K562 (cell line): ENCODE results near the gene RBPJL. TPM values are rescaled to one million over a fixed set of nuclear protein-coding genes. Genes with fewer than 3 reads are reported as not detected.

ENCODE experiments used
- ATAC-seq: fragments of 200-7000 bp; cut with Tn5 transposase; 3 replicates; pipeline ENCODE4 v1.9.1; 2020; ENCODE audit warnings: moderate library complexity
- BruUV-seq: library from RNA; stranded (reverse); fragments of 400-500 nt; replicated peaks from 2 replicates; lab custom pipeline; 2021; lab: Mats Ljungman, UMichigan
- CTCF ChIA-PET: fragments of 300-600 bp; formaldehyde crosslinking; extraction: SDS; loops from one replicate; lab custom pipeline; 2021; ENCODE audit warnings: low intra/inter-chr PET ratio; lab: Yijun Ruan, JAX
- POLR2A ChIA-PET: fragments of 300-600, 350-650 bp; sonication (Branson Sonifier 250); formaldehyde crosslinking; extraction: SDS; loops from one replicate; lab custom pipeline; 2021; ENCODE audit warnings: antibody characterized with exemption, inconsistent platforms; lab: Yijun Ruan, JAX
- DNase-seq, 4 experiments: peaks; one replicate each; pipeline versions ENCODE4 v3.0.0 to v3.0.0-alpha.2; 2011 to 2018; ENCODE audit warnings: low spot score in 3 of 4, mixed read lengths in 3 of 4; ENCODE audit errors: extremely low read depth in 1 of 4
- FAIRE-seq: peaks from 2 replicates; lab custom pipeline; 2011; peaks lifted over from hg19 to GRCh38; lab: Jason Lieb, UNC
- H2AFZ ChIP-seq: 2 replicates; pipeline ENCODE4 v1.6.0; 2011; ENCODE audit warnings: low read depth, low read length, control low read depth, inconsistent platforms
- H3K27ac ChIP-seq: fragments of 200-600 bp; 3 replicates; pipeline ENCODE4 v1.8.0; 2011; ENCODE audit warnings: low read depth, mild to moderate bottlenecking, control low read depth, inconsistent platforms, low read length, moderate library complexity, mixed read lengths; ENCODE audit errors: extremely low read depth
- H3K27me3 ChIP-seq, 2 experiments: fragments of 300-600 bp in 1 of 2; 2 replicates in 1 of 2; 3 replicates in 1 of 2; pipeline versions ENCODE4 v1.6.0 to v1.8.0; 2011; ENCODE audit warnings: inconsistent platforms in 2 of 2, low read length in 2 of 2, mild to moderate bottlenecking in 1 of 2, mixed read lengths in 1 of 2, moderate library complexity in 1 of 2; ENCODE audit not compliant: control insufficient read depth in 2 of 2, insufficient read depth in 2 of 2
- H3K36me3 ChIP-seq: fragments of 300-600 bp; 3 replicates; pipeline ENCODE4 v1.8.0; 2011; ENCODE audit warnings: mild to moderate bottlenecking, low read length, inconsistent platforms; ENCODE audit not compliant: control insufficient read depth, insufficient read depth
- H3K4me1 ChIP-seq, 2 experiments: fragments of 200-600 bp in 1 of 2; replicated peaks in 1 of 2; 2 replicates in 1 of 2; 3 replicates in 1 of 2; pipeline versions ENCODE4 v1.5.1 to v1.8.0; 2011; ENCODE audit warnings: inconsistent platforms in 2 of 2, low read length in 2 of 2, mild to moderate bottlenecking in 1 of 2, mixed read lengths in 1 of 2, moderate library complexity in 1 of 2; ENCODE audit not compliant: control insufficient read depth in 2 of 2, insufficient read depth in 2 of 2
- H3K4me2 ChIP-seq: 2 replicates; pipeline ENCODE4 v1.6.1; 2011; ENCODE audit warnings: low read length, control low read depth, inconsistent platforms, mixed read lengths; ENCODE audit not compliant: insufficient read depth
- H3K4me3 ChIP-seq: fragments of 200-600 bp; sonication (generic), shearing (Covaris generic); 2 replicates; pipeline ENCODE4 v1.5.1; 2016; ENCODE audit warnings: control low read depth, inconsistent platforms
- H3K79me2 ChIP-seq: fragments of 200-600 bp; 3 replicates; pipeline ENCODE4 v1.8.0; 2011; ENCODE audit warnings: low read length, inconsistent platforms; ENCODE audit not compliant: control insufficient read depth, insufficient read depth
- H3K9ac ChIP-seq, 2 experiments: 2 replicates each; pipeline versions ENCODE4 v1.6.0 to v1.6.1; 2011; ENCODE audit warnings: low read depth in 2 of 2, low read length in 2 of 2, control low read depth in 1 of 2, inconsistent platforms in 1 of 2, mild to moderate bottlenecking in 1 of 2, mixed read lengths in 1 of 2; ENCODE audit not compliant: insufficient read depth in 1 of 2
- H3K9me1 ChIP-seq: one replicate; pipeline ENCODE4 v1.6.0; 2011; ENCODE audit warnings: inconsistent platforms, mild to moderate bottlenecking, low read length, moderate library complexity; ENCODE audit not compliant: control insufficient read depth, insufficient read depth
- H3K9me3 ChIP-seq: replicated peaks from 2 replicates; pipeline ENCODE4 v1.5.1; 2011; ENCODE audit warnings: low read depth, low read length, inconsistent platforms; ENCODE audit not compliant: control insufficient read depth, insufficient read depth
- H4K20me1 ChIP-seq: replicated peaks from 2 replicates; pipeline ENCODE4 v1.6.1; 2011; ENCODE audit warnings: low read length, inconsistent platforms, mixed read lengths; ENCODE audit not compliant: control insufficient read depth, insufficient read depth
- ATF1 ChIP-seq, 2 experiments: fragments of 450-650 bp in 1 of 2; IDR thresholded peaks; 2 replicates each; pipeline ENCODE4 v1.6.1; 2016; ENCODE audit warnings: missing compliant biosample characterization in 1 of 2, missing genetic modification characterization in 1 of 2
- MAZ ChIP-seq, 2 experiments: fragments of 450-650 bp in 1 of 2; sonication (generic) in 1 of 2; formaldehyde crosslinking; IDR thresholded peaks in 1 of 2; conservative IDR thresholded peaks in 1 of 2; 2 replicates each; pipeline versions ENCODE4 v1.4.0 to v1.5.0; 2020; ENCODE audit warnings: mild to moderate bottlenecking in 1 of 2, missing genetic modification reagents in 1 of 2
- NCOA2 ChIP-seq, 2 experiments: fragments of 450-650 bp; IDR thresholded peaks; 2 replicates each; pipeline ENCODE4 v1.6.1; 2018; ENCODE audit warnings: mild to moderate bottlenecking in 2 of 2, moderate library complexity in 1 of 2; ENCODE audit not compliant: partially characterized antibody in 2 of 2
- SAFB2 ChIP-seq: fragments of 200-400 bp; formaldehyde crosslinking; IDR thresholded peaks from 2 replicates; pipeline ENCODE4 v1.6.1; 2018; ENCODE audit warnings: borderline replicate concordance, low read length, low read depth, moderate library complexity; ENCODE audit not compliant: severe bottlenecking
- WGBS: fragments of 100-300 bp; shearing (Covaris generic); methylation state at CpG from one replicate; pipeline ENCODE4 v1.1.6; 2016; ENCODE audit warnings: low coverage, mixed read lengths; ENCODE audit not compliant: insufficient coverage; ENCODE audit errors: missing lambda C conversion rate; 5-methylcytosine and 5-hydroxymethylcytosine counted together
- in situ Hi-C: fragments of 300-500 bp; cut with MboI; formaldehyde crosslinking; loops from 4 replicates; pipeline ENCODE4 v1.15.0; 2018; ENCODE audit warnings: inconsistent platforms, mixed read lengths
- intact Hi-C: fragments of 100-400 bp; cut with micrococcal nuclease; formaldehyde crosslinking; loops from 2 replicates; pipeline ENCODE4 v1.14.2; 2022
- polyA plus RNA-seq, 8 experiments: library from polyadenylated mRNA; depleted of rRNA in 4 of 8; stranded (reverse) in 5 of 8; unstranded in 3 of 8; fragments of >200 nt; fragmentation: Nextera tagmentation in 2 of 8; fragmentation: Illumina TruSeq in 1 of 8; extraction: Ambion mirVana in 2 of 8; extraction: Trizol in 1 of 8; gene quantifications; 2 replicates each; pipeline versions ENCODE4 v1.2.1 to v1.2.3, GENCODE V29; 2011 to 2014; ENCODE audit warnings: inconsistent platforms in 1 of 8, missing spikeins in 1 of 8
- total RNA-seq, 7 experiments: library from RNA; depleted of rRNA in 6 of 7; stranded (reverse); fragments of >200 nt in 6 of 7; fragmentation: Illumina TruSeq in 2 of 7; extraction: Trizol in 2 of 7; gene quantifications; 2 replicates each; pipeline versions ENCODE4 v1.2.1 to v1.2.3, GENCODE V29; 2011 to 2021; ENCODE audit warnings: low replicate concordance in 1 of 7
- TF ChIP-seq, protein P1 (sequence below): sonication (generic); formaldehyde crosslinking; IDR thresholded peaks from 2 replicates; pipeline ENCODE4 v1.8.0; 2022; ENCODE audit warnings: mild to moderate bottlenecking, low read depth, missing genetic modification reagents
- TF ChIP-seq, protein P2 (sequence below): fragments of 450-650 bp; IDR thresholded peaks from 2 replicates; pipeline ENCODE4 v1.7.1; 2018; ENCODE audit warnings: mild to moderate bottlenecking, low read depth; ENCODE audit not compliant: partially characterized antibody
- TF ChIP-seq, protein P3 (sequence below): fragments of 250-450 bp; sonication (Bioruptor Pico); IDR thresholded peaks from 2 replicates; pipeline ENCODE4 v1.8.0; 2021; ENCODE audit warnings: borderline replicate concordance, mild to moderate bottlenecking, moderate library complexity; ENCODE audit not compliant: poor library complexity, severe bottlenecking

The RBPJL gene
- total and polyA plus RNA-seq, 9 of the 15 experiments (the other 6 are each of a cell fraction or from before 2014, with no cell fraction given) = not detected

DNA sequence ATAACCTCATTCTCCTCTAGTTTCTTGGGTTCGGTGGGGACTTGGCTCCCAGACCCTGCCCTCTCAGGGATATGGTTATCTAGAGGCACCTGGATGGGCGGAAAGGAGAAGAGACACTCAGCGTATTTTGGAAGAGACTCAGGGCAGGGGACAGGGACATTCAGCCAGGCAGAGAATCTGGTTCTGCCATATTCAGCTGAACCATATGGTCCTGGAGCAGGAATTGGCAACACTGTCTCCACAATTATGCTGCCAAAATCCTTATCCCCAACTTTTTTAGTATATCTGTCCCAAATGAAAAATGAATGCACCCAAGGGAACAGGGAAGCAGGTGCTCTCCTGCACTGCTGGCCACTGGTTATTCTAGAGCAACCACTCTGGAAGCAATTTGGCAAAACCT lies 23.8 kb downstream of the RBPJL start (continued):
- TF ChIP-seq, protein P1, sequence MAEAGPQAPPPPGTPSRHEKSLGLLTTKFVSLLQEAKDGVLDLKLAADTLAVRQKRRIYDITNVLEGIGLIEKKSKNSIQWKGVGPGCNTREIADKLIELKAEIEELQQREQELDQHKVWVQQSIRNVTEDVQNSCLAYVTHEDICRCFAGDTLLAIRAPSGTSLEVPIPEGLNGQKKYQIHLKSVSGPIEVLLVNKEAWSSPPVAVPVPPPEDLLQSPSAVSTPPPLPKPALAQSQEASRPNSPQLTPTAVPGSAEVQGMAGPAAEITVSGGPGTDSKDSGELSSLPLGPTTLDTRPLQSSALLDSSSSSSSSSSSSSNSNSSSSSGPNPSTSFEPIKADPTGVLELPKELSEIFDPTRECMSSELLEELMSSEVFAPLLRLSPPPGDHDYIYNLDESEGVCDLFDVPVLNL (CRISPR knock-in tag) = no peak

DNA sequence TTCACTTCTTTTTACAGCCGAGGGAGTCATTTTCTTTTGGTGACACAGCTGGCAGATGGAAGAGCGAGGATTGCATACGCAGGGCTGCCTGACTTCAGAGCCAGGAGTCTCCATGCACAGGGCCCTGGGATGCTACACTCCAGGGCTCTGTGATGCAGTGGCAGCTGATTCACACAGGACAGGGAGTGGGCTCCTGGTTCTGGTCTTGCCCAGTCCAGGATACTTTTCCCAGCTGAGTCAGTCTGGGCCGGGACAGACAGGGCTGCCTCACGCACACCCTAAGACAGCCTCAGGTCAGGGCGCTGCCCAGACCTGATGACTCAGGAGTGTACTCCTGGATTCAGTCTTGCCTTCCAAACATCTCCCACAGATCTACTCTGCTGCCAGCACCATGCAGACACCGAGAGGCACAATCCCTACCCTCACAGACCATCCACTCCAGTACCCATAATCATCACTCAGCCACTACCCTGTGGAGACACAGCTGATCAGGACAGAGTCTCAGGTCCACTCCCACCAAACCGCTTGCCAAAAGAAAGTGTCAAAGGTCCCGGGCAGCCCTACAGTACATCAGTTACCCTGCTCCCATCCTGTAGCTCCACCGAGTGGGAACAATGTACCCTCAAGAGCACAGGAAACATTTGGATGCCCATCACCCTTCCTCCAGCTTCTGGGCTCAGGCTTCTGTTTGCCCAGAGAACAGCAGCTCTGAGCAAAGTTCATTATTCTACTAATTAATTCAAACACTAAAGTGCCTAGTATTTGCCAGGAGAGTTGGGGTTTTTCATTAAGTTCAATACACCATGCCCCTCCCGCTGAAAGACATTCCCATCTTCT lies 30.1 kb downstream of the RBPJL start:
- peak overlapping the region; percentile 67; the same call in 1 of the 2 replicates for H3K4me2 ChIP-seq
- TF ChIP-seq SAFB2 (no peak), NCOA2 (IDR thresholded peaks at IDR 0.05; ENCODE audit: partially characterized antibody in 2 of 2) (no peak), ATF1 (CRISPR knock-in tag; IDR thresholded peaks at IDR 0.05) (no peak), ATF1 (tag; IDR thresholded peaks at IDR 0.05) (no peak), MAZ (CRISPR knock-in tag; conservative IDR thresholded peaks at IDR 0.05 in 1 of 2, IDR thresholded peaks at IDR 0.05 in 1 of 2) (no peak)
- TF ChIP-seq, protein P2, sequence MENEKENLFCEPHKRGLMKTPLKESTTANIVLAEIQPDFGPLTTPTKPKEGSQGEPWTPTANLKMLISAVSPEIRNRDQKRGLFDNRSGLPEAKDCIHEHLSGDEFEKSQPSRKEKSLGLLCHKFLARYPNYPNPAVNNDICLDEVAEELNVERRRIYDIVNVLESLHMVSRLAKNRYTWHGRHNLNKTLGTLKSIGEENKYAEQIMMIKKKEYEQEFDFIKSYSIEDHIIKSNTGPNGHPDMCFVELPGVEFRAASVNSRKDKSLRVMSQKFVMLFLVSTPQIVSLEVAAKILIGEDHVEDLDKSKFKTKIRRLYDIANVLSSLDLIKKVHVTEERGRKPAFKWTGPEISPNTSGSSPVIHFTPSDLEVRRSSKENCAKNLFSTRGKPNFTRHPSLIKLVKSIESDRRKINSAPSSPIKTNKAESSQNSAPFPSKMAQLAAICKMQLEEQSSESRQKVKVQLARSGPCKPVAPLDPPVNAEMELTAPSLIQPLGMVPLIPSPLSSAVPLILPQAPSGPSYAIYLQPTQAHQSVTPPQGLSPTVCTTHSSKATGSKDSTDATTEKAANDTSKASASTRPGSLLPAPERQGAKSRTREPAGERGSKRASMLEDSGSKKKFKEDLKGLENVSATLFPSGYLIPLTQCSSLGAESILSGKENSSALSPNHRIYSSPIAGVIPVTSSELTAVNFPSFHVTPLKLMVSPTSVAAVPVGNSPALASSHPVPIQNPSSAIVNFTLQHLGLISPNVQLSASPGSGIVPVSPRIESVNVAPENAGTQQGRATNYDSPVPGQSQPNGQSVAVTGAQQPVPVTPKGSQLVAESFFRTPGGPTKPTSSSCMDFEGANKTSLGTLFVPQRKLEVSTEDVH = no peak
- TF ChIP-seq, protein P3, sequence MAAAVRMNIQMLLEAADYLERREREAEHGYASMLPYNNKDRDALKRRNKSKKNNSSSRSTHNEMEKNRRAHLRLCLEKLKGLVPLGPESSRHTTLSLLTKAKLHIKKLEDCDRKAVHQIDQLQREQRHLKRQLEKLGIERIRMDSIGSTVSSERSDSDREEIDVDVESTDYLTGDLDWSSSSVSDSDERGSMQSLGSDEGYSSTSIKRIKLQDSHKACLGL (CRISPR knock-in tag) = no peak
- no TSS peak for BruUV-seq
- peak overlapping the region; percentile 58; the same call in 1 of the 3 replicates for H3K27ac ChIP-seq
- no peak overlapping the region for H3K4me3 ChIP-seq
- H3K79me2 ChIP-seq = peaks cover 6% of the 10 kb centered on the region; the same call in 1 of the 3 replicates
- 0 out of 2 replicates have a peak, but pooled peaks cover 6% of the 10 kb centered on the region for H4K20me1 ChIP-seq
- ATAC-seq = peak; percentile 10; the same call in 1 of the 3 replicates
- H3K9me1 ChIP-seq = no peaks in the 10 kb centered on the region
- H3K9me3 ChIP-seq = no peaks in the 10 kb centered on the region
- intact Hi-C loops (no loop called here), in situ Hi-C loops (no loop called here)
- H3K36me3 ChIP-seq = peaks cover 13% of the 10 kb centered on the region; the same call in 1 of the 3 replicates
- ChIA-PET POLR2A (interaction anchor here (0.6 to 4.1 kb wide), 9 partner anchors 10 to 163 kb away, joined by 3 to 32 read pairs (median 4); partner anchors contain the start of gene SDC4), CTCF (no interaction called here)
- 64% methylated on average over 11 of the region's 11 CpGs for WGBS
- peak overlapping the region in 1 of 2 experiments; percentile 84; a peak in 2 of 4 replicates for H3K9ac ChIP-seq
- 0 out of 2 replicates have a peak overlapping the region, but pooled peaks have one; percentile 54 for H2AFZ ChIP-seq
- H3K4me1 ChIP-seq = peaks cover 43 to 45% of the 10 kb centered on the region in 2 experiments
- no peaks in the 10 kb centered on the region for H3K27me3 ChIP-seq
- FAIRE-seq = no peak
- DNase-seq = no peak
